Endothelial cell of hepatic sinusoid (primary cell): ENCODE measurements around the gene RNU6-8.

Experiments
- in situ Hi-C: cut with HindIII; loops from 2 replicates; pipeline ENCODE4 v1.10.0; 2017; ENCODE audit warnings: low sequenced_read_pairs

The RNU6-8 gene

DNA sequence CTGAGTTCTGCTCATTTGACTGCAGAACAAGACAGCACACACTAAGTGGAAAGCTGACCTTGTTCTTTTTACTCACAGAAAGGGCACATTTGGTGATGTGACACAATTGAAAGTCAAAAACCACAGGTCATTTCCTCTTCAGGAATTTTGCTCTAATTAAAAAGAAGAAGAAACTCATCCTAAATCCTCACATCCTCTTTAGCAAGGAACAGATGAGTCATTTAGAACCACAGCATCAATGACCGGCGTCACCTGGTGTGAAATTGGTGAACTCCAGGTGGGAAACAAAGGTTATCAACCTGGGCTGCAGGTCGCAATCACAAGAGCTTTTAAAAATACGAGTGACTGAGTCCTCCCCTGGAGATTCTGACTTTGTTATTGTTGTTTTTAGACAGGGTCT lies 2.9 kb upstream of the RNU6-8 start:
- in situ Hi-C loops: no loop called here

DNA sequence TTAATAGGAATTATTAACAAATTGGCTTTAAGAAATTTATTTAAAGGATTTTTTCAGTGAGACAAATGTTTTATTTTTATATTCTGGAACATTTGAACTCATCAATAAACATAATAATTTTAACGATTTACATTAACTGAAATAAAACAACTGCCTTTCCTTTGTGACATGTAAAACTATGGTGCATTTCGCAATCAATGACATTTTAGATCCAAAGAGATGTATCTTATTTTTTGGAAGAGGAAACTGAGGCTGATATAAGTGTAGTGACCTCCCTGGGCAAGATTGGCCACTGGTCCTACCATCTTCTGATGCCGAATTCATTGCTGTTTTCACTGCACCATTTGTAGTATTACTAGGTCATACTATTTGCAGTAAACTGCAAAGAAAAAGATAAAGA lies 2.5 kb upstream of the RNU6-8 start:
- in situ Hi-C loops: no loop called here

DNA sequence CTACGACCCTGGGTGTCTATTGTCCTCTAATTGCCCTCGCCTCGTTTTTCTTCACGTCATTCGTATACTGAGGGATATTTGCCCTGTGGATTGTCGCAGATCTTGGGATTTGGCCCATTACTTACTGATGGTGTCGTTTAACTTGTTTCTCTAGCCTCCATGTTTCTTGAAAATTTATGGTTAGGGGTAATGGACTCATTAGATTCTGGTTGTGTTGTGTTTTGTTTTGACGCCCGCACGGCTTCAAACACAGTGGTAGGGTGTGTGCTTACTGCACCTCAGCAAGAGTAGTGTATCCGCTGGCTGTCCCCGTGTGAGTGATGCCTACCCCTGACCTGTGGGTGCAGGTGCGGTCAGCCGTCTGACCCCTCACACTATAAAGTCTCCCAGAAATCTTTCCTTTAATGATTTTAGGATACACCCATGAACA lies 874 bp upstream of the RNU6-8 start:
- in situ Hi-C loops: no loop called here

DNA sequence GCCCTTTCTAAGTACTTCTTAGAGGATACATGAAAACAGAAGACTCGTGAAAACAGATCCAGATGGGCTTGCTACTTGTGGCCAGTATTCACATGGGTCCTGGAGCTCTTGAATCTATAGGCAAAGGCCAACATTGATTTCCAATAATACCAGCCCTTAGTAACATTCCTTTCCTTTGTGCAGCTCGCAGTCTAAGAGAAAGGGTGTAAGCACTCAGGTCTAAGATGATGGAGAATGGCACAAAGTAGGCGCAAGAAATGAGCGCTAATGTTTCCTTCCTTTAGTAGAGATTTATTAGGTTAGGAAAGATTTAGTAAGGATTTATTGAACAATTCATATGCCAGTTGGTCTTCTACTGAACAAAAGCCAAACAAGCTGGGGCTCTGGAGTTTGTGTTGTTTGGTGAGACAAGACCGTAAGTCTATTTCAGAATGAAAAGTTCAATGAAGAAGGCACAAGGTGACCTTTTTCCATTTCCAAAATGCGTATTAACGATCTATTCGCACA lies 525 bp downstream of the RNU6-8 start:
- in situ Hi-C loops: no loop called here

DNA sequence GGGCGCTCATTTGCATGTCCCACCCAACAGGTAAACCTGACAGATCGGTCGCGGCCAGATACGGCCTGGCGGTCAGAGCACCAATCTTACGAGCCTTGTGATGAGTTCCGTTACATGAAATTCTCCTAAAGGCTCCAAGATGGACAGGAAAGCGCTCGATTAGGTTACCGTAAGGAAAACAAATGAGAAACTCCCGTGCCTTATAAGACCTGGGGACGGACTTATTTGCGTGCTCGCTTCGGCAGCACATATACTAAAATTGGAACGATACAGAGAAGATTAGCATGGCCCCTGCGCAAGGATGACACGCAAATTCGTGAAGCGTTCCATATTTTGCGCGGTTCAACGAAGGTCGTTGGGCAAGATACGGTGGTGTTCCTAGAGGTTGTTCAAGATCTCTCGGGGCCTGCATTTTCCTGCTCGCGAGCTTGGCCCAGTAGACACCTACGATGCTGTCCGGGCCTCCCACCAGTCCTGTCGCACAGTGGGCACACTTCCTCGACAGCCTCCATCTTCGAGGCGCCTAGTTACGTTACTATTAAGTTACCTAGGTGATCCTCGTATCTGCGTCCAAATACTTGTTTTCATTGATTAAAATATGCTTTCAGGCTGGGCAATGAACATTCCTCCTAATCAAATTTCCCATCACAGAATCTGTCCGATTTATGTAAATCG lies 1.1 kb downstream of the RNU6-8 start, which contains the start of gene RNU6-7:
TSS of gene RNU6-7 (plus strand) at position 230 of the 675 bp plus-strand sequence.
- in situ Hi-C loops: no loop called here

DNA sequence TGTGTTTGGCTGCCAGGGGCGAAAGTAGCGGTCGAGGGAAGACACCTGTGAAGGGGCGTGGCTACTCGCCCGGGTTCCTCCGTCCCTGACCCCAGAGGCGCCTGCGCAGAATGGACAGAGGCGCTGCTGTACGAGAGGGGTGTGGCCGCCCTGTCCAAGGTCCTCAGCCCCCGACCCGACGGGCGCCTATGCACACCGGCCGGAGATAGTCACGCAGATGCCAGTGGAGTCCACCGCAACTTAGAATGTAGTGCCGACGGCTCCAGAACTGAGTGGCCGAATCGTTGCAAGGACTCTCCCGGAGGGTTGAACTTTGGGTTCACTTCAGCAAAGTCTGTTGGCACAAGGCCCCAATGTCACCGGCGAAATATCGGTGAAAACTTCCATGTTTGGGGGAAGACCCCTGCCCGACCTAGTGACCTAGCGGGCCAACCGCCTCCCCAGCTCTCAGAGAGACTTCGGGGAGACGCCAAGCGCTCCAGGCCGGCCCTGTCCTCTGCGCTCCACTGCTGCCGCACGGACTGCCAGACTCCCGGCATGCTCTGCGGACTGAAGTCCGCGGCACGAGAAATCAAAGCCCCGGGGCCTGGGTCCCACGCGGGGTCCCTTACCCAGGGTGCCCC lies 1.8 kb downstream of the RNU6-8 start:
- in situ Hi-C loops: no loop called here

DNA sequence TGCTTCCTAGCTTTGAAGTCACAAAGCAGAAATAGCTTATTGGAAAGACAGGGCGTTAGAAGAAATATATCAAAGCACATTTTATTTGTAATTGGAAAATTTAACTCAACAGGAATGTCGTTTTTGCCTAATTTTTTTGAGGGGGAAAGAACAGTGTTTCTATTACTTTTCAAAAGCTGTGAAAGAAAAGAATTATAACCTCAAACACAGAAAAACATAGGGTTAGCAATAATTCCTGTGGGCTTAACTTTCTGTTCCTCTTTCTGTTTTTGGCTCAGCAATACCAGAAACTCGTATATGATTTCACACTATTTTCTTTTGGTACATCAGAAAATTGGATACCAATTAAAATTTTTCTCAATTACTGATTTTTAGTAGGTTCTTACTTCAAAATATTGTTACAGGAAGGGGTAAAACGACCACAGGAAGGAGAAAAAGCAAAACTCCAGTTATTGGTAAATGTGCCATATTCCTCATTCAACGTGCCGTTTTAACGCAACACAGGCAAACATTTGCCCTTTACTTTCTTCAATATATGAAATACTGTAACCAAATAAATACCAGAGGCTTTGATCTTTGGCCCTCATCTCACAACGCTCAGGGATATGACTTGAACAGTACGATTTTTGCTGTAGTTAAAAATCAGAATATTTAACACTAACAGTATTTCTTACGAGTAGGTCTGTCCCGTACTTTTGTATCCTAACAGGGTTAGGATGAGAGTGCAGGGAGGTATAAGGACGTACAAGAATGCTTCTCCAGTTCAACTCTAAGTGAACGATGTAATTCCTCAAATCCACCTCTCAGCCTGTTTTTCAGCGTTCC lies 2.5 kb downstream of the RNU6-8 start:
- in situ Hi-C loops: no loop called here

DNA sequence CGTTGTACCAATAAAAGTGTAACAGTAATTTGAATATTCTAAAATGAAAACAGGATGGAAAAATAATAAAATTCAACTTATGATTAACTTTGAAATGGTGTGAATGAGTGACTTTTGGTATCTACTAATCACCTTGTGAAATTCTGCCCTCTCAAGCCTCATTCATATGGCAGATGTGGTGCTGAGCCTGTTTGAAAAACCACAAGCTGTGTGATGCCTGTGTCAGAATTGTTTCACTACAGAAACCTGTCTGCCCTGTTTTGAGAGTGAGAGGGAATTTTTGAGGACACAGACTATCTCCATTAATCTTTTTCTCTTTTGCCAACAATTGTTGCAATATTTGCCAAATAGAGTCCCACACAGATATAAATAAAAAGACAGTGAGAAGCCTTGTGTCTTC lies 5.2 kb downstream of the RNU6-8 start:
- in situ Hi-C loops: no loop called here

DNA sequence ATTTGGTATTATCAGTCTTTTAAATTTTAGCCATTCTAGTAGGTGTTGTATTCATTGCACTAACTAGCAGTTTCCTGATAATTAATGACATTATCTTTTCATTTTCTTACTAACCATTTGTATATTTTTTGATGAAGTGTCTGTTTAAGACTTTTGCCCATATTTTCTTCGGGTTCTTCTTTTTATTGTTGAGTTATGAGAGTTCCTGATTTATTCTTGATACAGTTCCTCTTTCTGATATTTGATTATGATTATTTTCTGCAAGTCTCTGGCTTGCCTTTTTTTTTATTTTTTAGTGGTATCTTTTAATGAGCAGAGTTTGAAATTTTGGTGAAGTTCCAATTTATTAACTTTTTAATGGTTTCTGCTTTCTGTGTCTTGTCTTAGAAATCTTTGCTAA lies 7.4 kb downstream of the RNU6-8 start:
- in situ Hi-C loops: no loop called here

DNA sequence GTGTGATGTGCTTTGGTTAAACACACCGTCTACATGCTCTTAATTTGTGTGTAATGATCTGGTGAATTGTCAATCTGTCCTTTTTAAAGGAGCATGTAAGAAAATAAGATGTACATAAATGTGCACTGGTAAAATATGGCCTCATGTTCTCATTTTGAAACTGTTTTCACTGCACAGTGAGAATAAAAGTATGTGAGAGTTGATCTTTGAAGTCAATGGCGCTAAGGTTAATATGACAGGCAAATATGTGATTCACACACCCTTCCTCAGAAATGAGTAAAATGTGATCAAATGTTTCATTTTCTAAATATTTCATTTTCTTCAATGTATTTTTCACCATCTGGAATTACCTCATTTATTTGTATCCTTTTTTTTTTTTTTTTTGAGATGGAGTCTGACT lies 9.5 kb downstream of the RNU6-8 start:
- in situ Hi-C loops: no loop called here

DNA sequence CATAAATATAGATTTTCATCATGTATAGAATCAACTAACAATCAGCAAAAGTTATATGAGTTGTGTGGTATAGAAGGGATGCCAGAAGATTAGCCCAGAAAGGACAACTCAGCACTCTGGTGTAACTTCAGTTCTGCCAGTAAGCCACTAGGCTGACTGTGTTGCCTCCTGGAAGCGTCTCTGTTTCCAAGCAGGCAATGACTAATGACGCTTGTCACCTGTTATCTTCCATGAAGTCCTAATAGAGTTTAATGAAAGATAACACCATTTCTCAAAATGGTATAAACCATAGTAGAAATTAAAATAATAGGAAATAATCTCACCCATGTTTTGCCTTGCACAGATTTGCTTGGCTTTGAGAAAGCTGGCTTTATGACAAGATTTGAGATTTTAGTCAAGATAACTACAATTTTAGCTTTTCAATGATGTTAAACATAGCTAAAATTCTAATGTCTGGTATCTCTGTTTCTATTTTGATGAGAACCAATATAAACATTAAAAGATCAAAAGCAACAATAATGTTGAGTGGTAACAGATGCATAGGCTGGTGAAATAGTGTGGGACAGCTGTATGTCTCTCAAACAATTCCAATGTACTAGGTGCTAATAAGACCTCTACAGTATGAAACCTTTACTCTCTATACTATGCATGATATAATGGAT lies 10.2 kb downstream of the RNU6-8 start:
- in situ Hi-C loops: no loop called here

DNA sequence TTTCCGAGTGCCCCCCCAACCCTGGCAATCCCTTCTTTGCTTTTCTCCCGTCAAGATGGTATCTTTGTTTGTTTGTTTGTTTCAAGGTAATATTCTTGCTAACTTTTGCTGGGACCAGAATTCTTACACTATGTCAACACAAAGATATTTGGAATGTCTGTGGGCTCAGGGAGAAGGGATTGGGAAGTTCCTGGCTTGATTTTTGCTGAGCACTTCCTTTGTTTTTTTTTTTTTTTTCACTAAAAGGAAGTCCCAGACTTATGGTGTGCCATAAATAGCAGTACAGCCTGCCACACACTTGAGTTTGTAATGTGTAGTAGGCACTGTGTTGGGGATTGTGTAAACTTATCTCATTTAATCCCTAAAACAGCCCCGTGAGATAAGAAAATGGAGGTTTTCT lies 12.4 kb downstream of the RNU6-8 start:
- in situ Hi-C loops: no loop called here

DNA sequence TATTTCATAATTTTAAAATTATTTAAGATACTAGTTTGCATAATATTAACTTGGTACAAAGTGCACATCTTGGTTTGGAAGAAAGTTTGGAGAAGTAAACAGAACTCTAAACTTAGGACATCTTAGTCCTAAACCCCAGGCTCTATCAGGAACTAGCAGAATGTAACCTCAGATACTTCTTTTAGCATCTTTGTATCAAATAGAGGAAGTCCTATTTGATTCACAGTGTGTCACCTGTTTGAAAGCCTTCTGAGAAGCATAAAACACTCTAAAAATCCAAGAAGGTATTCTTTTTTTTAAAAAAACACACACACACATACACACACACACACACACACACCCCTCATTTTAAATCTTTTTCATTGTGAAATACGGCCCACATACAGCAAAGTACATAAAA lies 13.3 kb downstream of the RNU6-8 start:
- in situ Hi-C loops: no loop called here

DNA sequence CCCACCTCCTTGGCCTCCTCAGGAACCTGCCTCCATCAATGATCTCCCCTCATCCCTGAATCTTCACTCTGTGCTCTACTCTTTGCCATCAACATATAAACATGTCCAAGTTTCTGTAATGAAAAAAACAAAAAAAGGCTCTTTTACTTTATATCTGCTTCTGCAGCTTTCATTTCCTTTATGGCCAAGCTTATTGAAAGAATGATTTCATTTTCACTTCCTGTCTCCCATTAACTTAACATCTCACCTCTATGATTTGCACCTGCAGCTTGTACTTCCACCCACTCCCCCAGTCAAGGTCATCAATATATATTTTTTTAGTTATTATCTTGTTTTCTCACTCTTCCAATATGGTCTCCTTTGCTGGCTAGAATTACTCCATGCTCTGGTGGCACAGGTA lies 16.8 kb downstream of the RNU6-8 start:
- in situ Hi-C loops: no loop called here

DNA sequence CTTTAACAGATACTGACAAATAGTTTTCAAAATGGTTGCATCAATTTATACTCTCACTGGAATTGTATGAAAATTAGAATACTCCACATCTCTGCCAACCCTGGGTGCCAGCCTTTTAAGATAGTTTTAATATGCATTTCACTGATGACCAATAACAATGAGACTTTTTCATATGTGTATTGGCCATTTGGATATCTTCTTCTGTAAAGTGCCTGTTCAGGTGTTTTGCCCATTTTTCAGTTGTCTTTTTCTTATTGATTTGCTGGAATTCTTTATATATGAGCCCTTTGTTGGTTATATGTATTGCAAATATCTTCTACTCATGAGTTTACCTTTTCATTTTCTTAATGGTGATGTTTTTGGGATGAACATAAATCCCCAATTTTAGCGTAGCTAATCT lies 18.0 kb downstream of the RNU6-8 start:
- in situ Hi-C loops: no loop called here

DNA sequence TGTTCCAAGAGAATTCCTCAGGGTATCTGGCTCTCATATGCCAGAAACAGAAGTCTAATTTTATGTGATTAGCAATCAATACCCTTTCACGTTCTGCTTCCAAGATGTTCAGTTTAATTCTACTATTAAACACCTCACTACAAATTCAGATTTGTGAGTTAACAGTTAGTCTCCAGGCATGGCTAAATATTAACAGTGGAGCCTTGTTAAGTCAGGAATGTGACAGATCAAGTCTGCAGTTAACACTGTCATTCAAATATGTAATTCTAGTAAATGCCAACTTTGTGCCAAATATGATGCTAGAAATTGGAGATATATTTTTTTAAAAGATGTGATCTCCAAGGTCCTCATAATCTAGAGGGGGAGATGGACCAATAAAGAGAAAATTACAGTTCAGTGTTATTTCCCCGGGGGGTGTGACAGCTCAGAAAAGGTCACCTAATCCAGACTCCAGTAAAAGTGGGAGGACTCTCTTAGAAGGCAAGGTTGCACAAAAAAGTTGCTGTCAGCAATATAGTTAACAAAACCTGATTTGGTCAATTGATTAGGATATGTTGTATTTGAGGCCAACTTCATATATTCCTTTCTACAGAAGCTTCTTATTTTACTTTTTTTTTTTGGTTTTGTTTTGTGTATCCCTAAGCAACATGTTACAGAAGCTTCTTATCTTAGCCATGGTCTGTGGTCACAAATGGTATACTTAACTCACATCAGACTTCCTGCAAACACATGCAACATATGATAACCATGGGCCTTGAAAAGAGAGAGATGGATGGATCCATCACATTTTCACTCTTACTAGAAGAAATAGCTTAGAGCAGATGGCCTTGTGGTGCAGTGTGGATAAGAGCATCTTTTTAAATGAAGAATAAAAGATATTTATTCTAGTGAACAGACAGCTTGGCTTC lies 19.7 kb downstream of the RNU6-8 start:
- in situ Hi-C loops: loop anchor here (5.0 kb wide), 1 partner anchor 34 kb away; no protein-coding TSS in a partner anchor

DNA sequence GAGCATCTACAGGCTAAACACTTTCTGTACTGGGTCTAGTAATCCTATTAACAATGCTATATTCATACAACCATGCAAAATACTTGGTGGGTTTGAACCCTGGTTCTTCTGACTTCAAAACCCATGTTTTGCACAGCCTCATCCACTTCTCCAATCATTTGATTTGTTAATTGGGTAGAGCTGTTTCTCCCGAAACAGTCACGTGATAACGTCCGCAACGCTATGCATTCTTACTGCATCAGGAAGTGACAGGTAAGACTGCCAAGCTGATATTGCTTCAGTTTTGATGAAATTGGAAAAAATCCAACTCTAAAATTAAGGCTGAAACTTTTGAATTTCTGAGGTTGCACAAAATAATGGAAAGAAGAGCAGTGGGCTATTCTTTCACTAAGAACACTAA lies 31.6 kb downstream of the RNU6-8 start:
- in situ Hi-C loops: no loop called here

DNA sequence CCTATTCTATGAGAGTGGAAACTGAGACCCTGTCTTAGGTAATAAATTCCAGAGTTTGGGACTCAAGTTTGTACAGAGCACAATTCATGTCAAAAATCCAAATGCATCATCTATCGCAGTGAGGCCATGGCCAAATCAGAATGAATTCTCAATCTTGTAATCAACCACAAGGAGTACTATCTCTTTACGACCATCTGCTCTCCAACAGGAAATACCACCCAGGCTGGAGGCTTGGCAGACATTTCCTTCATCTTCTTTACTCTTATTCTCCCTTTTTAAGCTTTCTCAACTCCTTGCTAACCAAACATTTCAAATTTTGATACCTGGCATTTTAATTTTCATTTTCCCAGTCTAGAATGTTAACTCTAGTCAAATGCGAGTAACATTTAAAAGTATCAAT lies 33.9 kb downstream of the RNU6-8 start:
- in situ Hi-C loops: no loop called here

DNA sequence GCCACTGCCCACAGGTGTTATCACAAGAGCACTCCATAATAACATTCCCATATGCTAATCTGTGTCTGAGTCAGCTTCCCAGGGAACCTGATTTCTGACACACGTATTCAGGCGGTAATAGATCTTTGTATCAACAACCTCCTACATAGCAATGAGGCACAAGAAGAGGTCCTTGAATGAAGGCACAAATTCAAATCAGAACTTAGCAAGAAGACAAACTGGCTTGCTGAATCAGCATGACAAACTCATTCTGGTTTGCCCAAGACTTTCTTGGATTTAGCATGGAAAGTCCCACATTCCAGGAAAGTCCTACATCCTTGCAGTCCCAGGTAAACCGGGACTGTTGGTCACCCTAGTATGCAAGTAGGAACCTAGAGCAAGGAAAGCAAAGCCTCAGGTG lies 35.2 kb downstream of the RNU6-8 start:
- in situ Hi-C loops: no loop called here

DNA sequence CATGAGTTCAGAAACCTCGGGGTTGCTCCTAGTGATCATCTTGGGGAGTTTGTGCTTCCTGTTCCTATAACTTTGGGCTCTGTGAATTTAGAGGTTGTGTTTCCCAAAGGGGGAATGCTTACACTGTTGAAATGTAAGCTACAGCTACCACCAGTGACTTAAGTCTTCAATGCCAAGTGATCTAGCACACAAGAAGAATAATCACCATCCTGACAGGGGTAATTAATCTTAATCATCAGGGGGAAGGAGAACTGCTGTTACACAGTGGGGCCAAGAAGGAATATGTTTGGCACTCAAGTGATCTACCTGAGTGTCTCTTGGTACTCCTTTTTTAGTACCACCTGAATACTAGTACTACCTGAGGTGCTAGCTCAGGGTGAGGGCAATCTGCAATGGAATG lies 36.1 kb downstream of the RNU6-8 start:
- in situ Hi-C loops: no loop called here
